PC-3 (cell line): ENCODE data around the gene CLEC16A.

ENCODE experiments used
- CTCF ChIP-seq: fragments of 300-600 bp; sonication (generic); conservative IDR thresholded peaks from 2 replicates; pipeline ENCODE4 v1.5.1; 2017; ENCODE audit warnings: antibody characterized with exemption, low read depth, mild to moderate bottlenecking, low read length
- EZH2 ChIP-seq: fragments of 300-600 bp; sonication (generic); IDR thresholded peaks from one replicate; pipeline ENCODE4 v1.6.1; 2017; ENCODE audit warnings: antibody characterized with exemption, mild to moderate bottlenecking, low read length; ENCODE audit not compliant: unreplicated experiment
- EZH2phosphoT487 ChIP-seq: fragments of 300-600 bp; sonication (generic); IDR thresholded peaks from 2 replicates; pipeline ENCODE4 v1.6.1; 2018; ENCODE audit warnings: mild to moderate bottlenecking, antibody characterized with exemption, low read length, borderline replicate concordance

- TF ChIP-seq CTCF (no peak), EZH2 (no peak), EZH2phosphoT487 (no peak)
These were observed 77.6 kb downstream of the CLEC16A start for GRCh38 chr16:11022002-11022401.
